GM12873 (cell line): ENCODE measurements around the gene UQCC3.

Experiments
- TF ChIP-seq, protein P1 (sequence below): IDR thresholded peaks from 2 replicates; pipeline ENCODE4 v1.5.1; 2012; ENCODE audit warnings: low read depth, mild to moderate bottlenecking, moderate library complexity, low read length, control low read depth; ENCODE audit not compliant: insufficient read depth; ENCODE audit errors: missing control alignments

Gene UQCC3

DNA sequence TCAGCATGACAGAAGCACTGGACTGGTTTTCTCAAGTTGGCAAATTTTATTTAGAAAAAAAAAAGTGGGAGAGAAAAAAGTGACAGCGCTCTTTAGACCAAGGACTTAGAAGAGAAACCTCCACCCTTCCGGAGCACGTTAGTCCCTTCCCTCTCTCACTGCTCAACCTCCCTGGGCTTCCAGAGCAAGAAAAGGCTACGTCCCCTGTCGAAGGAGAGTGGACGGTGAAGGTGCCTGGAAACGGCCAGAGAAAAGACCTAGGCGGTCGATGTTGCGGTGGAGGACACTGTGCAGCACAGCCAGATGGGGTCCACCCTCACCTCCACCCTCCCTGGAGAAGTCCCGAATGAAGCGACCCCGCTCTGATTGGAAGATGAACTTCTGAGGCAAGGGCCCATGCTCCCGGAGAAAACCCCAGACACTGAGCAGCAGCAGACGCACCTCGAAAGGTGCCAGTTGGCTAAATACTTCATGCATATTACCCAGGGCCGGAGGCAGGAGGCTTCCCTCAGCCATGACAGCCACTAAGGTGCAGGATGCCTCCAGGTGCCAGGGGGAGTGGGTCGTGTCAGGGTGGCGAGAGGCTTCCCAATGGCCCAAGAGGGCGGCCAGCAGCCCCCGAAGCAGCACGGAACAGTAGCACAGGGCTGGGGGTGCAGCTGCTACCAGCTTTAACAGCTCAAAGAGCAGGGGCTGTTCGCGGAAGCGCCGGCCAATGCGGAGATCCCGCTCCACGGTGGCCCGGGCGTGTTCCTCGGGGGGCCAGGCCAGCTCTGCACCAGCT is 24.5 kb upstream of the UQCC3 start:
- TF ChIP-seq, protein P1, sequence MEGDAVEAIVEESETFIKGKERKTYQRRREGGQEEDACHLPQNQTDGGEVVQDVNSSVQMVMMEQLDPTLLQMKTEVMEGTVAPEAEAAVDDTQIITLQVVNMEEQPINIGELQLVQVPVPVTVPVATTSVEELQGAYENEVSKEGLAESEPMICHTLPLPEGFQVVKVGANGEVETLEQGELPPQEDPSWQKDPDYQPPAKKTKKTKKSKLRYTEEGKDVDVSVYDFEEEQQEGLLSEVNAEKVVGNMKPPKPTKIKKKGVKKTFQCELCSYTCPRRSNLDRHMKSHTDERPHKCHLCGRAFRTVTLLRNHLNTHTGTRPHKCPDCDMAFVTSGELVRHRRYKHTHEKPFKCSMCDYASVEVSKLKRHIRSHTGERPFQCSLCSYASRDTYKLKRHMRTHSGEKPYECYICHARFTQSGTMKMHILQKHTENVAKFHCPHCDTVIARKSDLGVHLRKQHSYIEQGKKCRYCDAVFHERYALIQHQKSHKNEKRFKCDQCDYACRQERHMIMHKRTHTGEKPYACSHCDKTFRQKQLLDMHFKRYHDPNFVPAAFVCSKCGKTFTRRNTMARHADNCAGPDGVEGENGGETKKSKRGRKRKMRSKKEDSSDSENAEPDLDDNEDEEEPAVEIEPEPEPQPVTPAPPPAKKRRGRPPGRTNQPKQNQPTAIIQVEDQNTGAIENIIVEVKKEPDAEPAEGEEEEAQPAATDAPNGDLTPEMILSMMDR: no peak

DNA sequence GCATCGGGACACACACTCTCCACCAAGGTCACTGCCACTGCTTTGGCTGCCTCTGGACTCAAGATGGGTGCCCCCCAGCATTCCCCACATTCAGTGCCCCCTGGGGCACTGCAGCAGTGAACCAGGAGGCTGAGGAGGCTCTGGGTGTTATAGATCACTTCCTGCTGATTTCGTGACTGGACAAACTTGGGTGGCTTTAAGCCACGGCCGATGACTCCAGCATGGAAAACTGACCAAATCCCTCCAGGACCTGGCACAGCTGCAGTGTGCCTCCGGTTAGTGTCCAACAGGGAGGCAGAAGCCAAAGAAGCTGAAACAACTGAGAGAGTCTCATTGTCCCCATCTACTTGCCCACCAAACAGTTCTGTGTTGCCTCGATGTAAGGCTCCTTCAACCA is 23.9 kb upstream of the UQCC3 start:
- TF ChIP-seq, protein P1: no peak

DNA sequence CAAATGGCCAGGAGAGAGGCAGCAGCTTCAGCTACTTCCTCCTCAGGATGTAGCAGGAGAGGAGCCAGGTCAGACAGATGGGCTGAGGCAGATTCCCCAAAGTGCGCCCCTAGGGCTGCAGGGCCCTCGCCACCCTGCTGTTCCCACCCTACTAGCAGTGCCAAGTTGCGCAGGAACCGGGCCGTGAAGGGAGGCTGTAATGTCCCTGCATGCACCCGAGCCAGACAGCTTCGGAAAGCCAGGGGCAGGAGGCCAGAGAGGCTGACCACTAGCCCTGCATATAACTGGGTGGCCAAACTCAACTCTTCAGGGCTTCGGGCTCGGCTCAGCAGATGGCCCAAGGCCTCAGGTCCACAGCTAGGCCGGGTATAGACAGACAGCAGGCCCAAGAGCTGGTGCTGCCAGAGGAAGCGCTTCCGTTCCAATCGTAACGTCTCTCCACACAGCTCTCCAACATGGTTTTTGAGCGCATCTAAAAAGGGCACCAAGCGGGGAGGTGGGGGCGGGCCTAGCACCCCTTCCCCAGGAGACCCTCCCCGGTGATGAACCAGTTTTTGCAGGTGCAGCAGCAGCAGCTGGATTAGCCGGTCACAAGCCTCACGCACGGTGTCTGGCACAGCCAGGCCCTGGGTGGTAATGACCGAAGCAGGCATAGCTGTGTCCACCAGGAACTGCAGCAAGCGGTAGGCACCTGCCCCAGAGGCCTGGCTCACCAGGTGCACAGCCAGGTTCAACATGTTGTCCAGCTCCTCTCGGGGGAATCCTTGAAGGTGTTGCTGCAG is 23.1 kb upstream of the UQCC3 start:
- TF ChIP-seq, protein P1: no peak

DNA sequence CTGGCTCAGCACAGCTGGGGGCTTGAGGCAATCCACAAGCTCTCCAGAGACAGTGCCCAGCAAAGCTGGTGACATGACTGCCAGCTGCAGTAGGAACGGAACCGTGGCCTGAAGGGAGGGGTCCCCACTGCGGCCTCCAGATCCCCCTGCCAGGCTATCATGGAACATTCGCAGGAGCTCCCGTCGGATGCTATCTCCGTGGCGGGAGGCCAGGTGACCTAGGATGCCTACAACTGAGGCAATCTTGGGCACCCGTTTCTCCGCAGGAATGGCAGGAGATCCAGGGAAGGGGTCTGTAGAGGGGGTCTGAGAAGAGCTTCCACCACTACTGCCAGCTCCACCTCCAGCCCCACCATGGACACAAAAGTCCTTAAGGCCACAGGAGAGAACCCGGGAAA is 22.5 kb upstream of the UQCC3 start:
- TF ChIP-seq, protein P1: no peak

DNA sequence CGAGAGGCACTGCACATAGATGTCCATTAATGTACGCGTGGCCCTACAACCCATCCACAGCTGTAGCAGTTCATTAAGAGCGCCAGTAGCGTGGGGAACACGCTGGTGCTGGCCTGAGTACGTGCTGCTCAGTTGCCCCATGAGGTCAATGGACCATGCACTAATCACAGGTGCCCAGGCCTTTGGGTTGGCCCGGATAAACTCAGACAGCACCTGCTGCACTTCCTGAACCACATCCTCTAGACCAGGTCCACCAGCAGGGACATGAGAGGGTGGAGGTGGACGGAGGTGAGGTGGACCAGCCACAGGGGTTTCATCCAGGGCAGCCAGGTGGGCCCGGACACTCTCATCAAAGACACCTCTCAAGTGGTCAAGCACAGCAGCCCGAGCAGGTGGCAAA is 22.0 kb upstream of the UQCC3 start:
- TF ChIP-seq, protein P1: no peak

DNA sequence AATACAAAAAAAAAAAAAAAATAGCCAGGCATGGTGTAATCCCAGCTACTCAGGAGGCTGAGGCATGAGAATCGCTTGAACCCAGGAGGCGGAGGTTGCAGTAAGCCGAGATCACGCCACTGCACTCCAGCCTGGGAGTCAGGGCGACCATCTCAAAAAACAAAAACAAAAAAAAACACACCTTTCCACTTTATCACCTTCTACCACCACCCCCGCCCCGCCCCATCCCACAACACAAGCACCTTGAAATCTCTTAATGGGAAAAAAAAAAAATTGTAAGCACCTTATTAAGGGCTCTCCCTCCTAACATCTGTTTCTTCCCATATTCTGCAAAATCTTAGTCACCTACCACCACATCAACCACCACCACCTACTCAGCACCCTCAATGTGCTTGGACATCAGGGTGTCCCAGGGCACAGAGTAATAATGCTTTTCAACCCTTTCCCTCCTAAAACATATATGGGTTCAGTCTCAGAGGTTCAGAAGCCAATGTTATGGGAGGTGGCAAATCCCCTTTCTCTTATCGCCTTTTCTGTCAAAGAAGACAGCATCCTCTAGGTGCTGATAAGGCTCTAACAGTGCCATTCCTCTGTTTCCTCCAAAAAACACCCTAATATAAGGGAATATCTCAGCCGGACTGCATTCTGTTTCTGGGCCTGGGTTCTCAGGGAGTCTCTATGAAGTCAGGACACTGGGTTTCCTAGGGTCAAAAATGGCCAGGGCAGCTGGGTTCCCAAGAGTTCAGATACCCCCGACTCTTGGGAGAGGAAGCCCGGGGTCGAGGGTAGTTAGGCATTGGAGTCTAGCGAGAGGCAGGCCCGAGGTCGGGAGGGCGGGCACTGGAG is 19.1 kb upstream of the UQCC3 start:
- TF ChIP-seq, protein P1: no peak

DNA sequence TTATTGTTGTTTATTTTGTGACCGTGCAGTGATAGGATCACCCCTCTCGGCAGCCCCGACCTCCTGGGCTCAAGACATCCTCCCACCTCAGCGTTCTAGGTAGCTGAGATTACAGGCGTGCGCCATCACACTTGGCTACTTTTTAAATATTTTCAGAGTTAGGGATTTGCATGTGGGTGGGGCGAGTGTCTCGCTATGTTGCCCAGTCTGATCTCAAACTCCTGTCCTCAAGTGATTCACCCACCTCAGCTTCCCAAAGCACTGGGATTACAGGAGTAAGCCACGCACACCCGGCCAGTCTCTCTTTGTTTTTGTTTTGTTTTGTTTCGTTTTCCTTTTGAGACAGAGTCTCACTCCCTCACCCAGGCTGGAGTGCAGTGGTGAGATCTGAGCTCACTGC is 17.2 kb upstream of the UQCC3 start:
- TF ChIP-seq, protein P1: no peak
